Panc1 (cell line): Measurements from ENCODE around the gene ZFAND2B. TPM values are rescaled to one million over a fixed set of nuclear protein-coding genes. Genes with fewer than 3 reads are reported as not detected.
A peak's percentile ranks its signal among the peaks of the same experiment; 100 is the strongest.

Experiments used
- ATAC-seq: fragments of 200-7000 bp; cut with Tn5 transposase; 2 replicates; pipeline ENCODE4 v1.9.1; 2020; ENCODE audit warnings: mild to moderate bottlenecking, moderate library complexity
- BruUV-seq: library from RNA; stranded (reverse); fragments of 400-500 nt; replicated peaks from 2 replicates; lab custom pipeline; 2021; lab: Mats Ljungman, UMichigan
- CTCF ChIA-PET: fragments of 300-600 bp; sonication (Branson Sonifier 250); formaldehyde crosslinking; loops from one replicate; lab custom pipeline; 2022; ENCODE audit warnings: antibody characterized with exemption; lab: Charles Lee
- POLR2A ChIA-PET: fragments of 300-600 bp; sonication (Branson Sonifier 250); formaldehyde crosslinking; loops from one replicate; lab custom pipeline; 2022; ENCODE audit warnings: antibody characterized with exemption; lab: Charles Lee
- DNase-seq: peaks from one replicate; pipeline ENCODE4 v3.0.0-alpha.2; 2010; ENCODE audit warnings: low read depth, low spot score
- H3K27ac ChIP-seq: 2 replicates; pipeline ENCODE4 v1.5.1; 2011; ENCODE audit warnings: mild to moderate bottlenecking, low read length, inconsistent platforms
- H3K27me3 ChIP-seq: fragments of 200-500 bp; sonication (Bioruptor generic); 2 replicates; pipeline ENCODE4 v1.6.0; 2014; ENCODE audit warnings: low read length, inconsistent platforms; ENCODE audit not compliant: control insufficient read depth, insufficient read depth
- H3K36me3 ChIP-seq: fragments of 200-500 bp; sonication (Bioruptor generic); 2 replicates; pipeline ENCODE4 v1.5.1; 2014; ENCODE audit warnings: inconsistent platforms, mild to moderate bottlenecking, low read length, moderate library complexity; ENCODE audit not compliant: control insufficient read depth, insufficient read depth
- H3K4me1 ChIP-seq: 2 replicates; pipeline ENCODE4 v1.5.1; 2011; ENCODE audit warnings: inconsistent platforms, mild to moderate bottlenecking, low read length, moderate library complexity; ENCODE audit not compliant: control insufficient read depth, insufficient read depth
- H3K4me3 ChIP-seq, 2 experiments: 2 replicates each; pipeline ENCODE4 v1.5.1; 2011 to 2012; ENCODE audit warnings: low read depth in 2 of 2, low read length in 2 of 2, mild to moderate bottlenecking in 2 of 2, inconsistent platforms in 1 of 2, moderate library complexity in 1 of 2
- H3K9me3 ChIP-seq: fragments of 200-500 bp; sonication (Bioruptor generic); 2 replicates; pipeline ENCODE4 v1.5.1; 2014; ENCODE audit warnings: low read depth, mild to moderate bottlenecking, inconsistent platforms, low read length, moderate library complexity; ENCODE audit not compliant: control insufficient read depth, insufficient read depth
- CTCF ChIP-seq: fragments of 450-650 bp; IDR thresholded peaks from 2 replicates; pipeline ENCODE4 v1.5.1; 2017; ENCODE audit warnings: mild to moderate bottlenecking
- POLR2AphosphoS5 ChIP-seq: IDR thresholded peaks from 2 replicates; pipeline ENCODE4 v1.6.1; 2012; ENCODE audit warnings: mild to moderate bottlenecking, low read depth, low read length, moderate library complexity
- REST ChIP-seq, 2 experiments: IDR thresholded peaks; 2 replicates each; pipeline ENCODE4 v1.6.1; 2011 to 2012; ENCODE audit warnings: low read depth in 2 of 2, control low read depth in 1 of 2, low read length in 1 of 2, mild to moderate bottlenecking in 1 of 2, moderate library complexity in 1 of 2; ENCODE audit not compliant: insufficient read depth in 1 of 2
- SIN3A ChIP-seq: IDR thresholded peaks from 2 replicates; pipeline ENCODE4 v1.6.1; 2012; ENCODE audit warnings: low read depth, mild to moderate bottlenecking, low read length, moderate library complexity, borderline replicate concordance; ENCODE audit not compliant: insufficient read depth
- TCF7L2 ChIP-seq: IDR thresholded peaks from 2 replicates; pipeline ENCODE4 v1.6.1; 2011; ENCODE audit warnings: mild to moderate bottlenecking, low read depth, low read length, inconsistent platforms
- in situ Hi-C: cut with HindIII; loops from 2 replicates; pipeline ENCODE4 v1.10.0; 2016; ENCODE audit warnings: low sequenced_read_pairs, low pct_unique_long_range_greater_than_20kb
- intact Hi-C: fragments of 100-400 bp; cut with micrococcal nuclease; formaldehyde crosslinking; loops from one replicate; pipeline ENCODE4 v1.10.0; 2022; ENCODE audit not compliant: unreplicated experiment
- total RNA-seq: library from RNA; stranded (reverse); gene quantifications from one replicate; pipeline ENCODE4 v1.2.1, GENCODE V29; 2021; ENCODE audit not compliant: unreplicated experiment

Gene ZFAND2B
- total RNA-seq, 1 experiment from 2014 or later = 43.2 TPM

GRCh38 chr2:219169930-219170654 is 36.5 kb upstream of the ZFAND2B start, which contains the start of gene SLC23A3:
Gene SLC23A3, minus strand, starts transcription at chr2:219170029. Its CDS starts 45 bp downstream, at chr2:219169984.
- no peaks in the 10 kb centered on the region for H3K27me3 ChIP-seq
- H3K27ac ChIP-seq = no peak within 1 kb of the TSS
- H3K4me1 ChIP-seq = no peaks in the 10 kb centered on the region
- ATAC-seq = no peak
- H3K4me3 ChIP-seq = no peak within 1 kb of the TSS
- no peak for DNase-seq
- BruUV-seq = no TSS peak
- in situ Hi-C loops = no loop called here
- no peaks in the 10 kb centered on the region; the same call in 1 of the 2 replicates for H3K36me3 ChIP-seq
- CTCF ChIA-PET = interaction anchor here (0.6 to 0.7 kb wide), 2 partner anchors 28 to 254 kb away, joined by 4 to 9 read pairs; no protein-coding TSS in a partner anchor
- TF ChIP-seq POLR2AphosphoS5 = no peak
- no peak for TF ChIP-seq REST (IDR thresholded peaks at IDR 0.05; ENCODE audit: insufficient read depth in 1 of 2, low read depth in 2 of 2, low read length in 1 of 2)
- TF ChIP-seq SIN3A = no peak
- intact Hi-C loops = loop anchor here (10.0 kb wide), 1 partner anchor 45 kb away; the partner anchor contains the start of gene ABCB6
- POLR2A ChIA-PET = interaction anchor here (0.5 to 0.7 kb wide), 3 partner anchors 31 to 503 kb away, joined by 3 to 5 read pairs (median 3); no protein-coding TSS in a partner anchor
- H3K9me3 ChIP-seq = no peaks in the 10 kb centered on the region

GRCh38 chr2:219171231-219171651 is 35.3 kb upstream of the ZFAND2B start:
- Histone ChIP-seq H3K4me3 (no peak overlapping the region), H3K9me3 (no peaks in the 10 kb centered on the region), H3K27ac (no peak overlapping the region), H3K27me3 (no peaks in the 10 kb centered on the region), H3K36me3 (no peaks in the 10 kb centered on the region; the same call in 1 of the 2 replicates), H3K4me1 (no peaks in the 10 kb centered on the region)
- TF ChIP-seq CTCF (peak; percentile 88), SIN3A (no peak), TCF7L2 (no peak), REST (IDR thresholded peaks at IDR 0.05; ENCODE audit: insufficient read depth in 1 of 2, low read depth in 2 of 2, low read length in 1 of 2) (no peak), POLR2AphosphoS5 (no peak)
- no TSS peak for BruUV-seq
- intact Hi-C loops = no loop called here
- peak; percentile 27 for DNase-seq
- in situ Hi-C loops = no loop called here
- peak; percentile 55 for ATAC-seq
- ChIA-PET CTCF (interaction anchor here (0.7 kb wide), 1 partner anchor 217 kb away, joined by 3 read pairs; the partner anchor contains the start of gene DNPEP), POLR2A (interaction anchor here (0.5 kb wide), 1 partner anchor 13 kb away, joined by 5 read pairs; no protein-coding TSS in a partner anchor)
